Suprapubic skin (tissue), 4 donors: ENCODE results near the gene DSCAML1.

Experiments
- CTCF ChIP-seq, 2 donors: fragments of 200-600 bp in 1 of 2; fragments of 450-650 bp in 1 of 2; sonication (generic) in 1 of 2; IDR thresholded peaks; one replicate each; pipeline ENCODE4 v1.5.1; 2016 to 2019; ENCODE audit warnings: antibody characterized with exemption in 2 of 2, mild to moderate bottlenecking in 1 of 2, moderate library complexity in 1 of 2
- EP300 ChIP-seq: sonication (generic); formaldehyde crosslinking; IDR thresholded peaks from one replicate; pipeline ENCODE4 v1.6.1; 2017; ENCODE audit warnings: antibody characterized with exemption
- POLR2A ChIP-seq, 2 donors: fragments of 450-650 bp; IDR thresholded peaks; one replicate each; pipeline ENCODE4 v1.6.1; 2017; ENCODE audit warnings: antibody characterized with exemption in 2 of 2, mild to moderate bottlenecking in 2 of 2, moderate library complexity in 2 of 2
- POLR2AphosphoS5 ChIP-seq, 3 donors: sonication (generic); formaldehyde crosslinking; IDR thresholded peaks; one replicate each; pipeline ENCODE4 v1.6.1; 2017; ENCODE audit warnings: antibody characterized with exemption in 3 of 3

- TF ChIP-seq POLR2A (IDR thresholded peaks at IDR 0.05) = no peak
- TF ChIP-seq CTCF (IDR thresholded peaks at IDR 0.05) = no peak
- TF ChIP-seq EP300 = no peak
- no peak for TF ChIP-seq POLR2AphosphoS5 (IDR thresholded peaks at IDR 0.05)
Measured at GRCh38 chr11:117479372-117479771, 317.6 kb downstream of the DSCAML1 start.
